ENCODE results near the gene LRFN4.

The LRFN4 gene

GRCh38 chr11:66858939-66859685 is 2.2 kb downstream of the LRFN4 start:
- DNase-seq = no peak

GRCh38 chr11:66859686-66860448 is 3.0 kb downstream of the LRFN4 start:
- DNase-seq = no peak

- DNase-seq = no peak
Measured at GRCh38 chr11:66860449-66860831, 3.6 kb downstream of the LRFN4 start.

- DNase-seq = no peak
Measured at GRCh38 chr11:66861038-66861773, 4.3 kb downstream of the LRFN4 start.

- DNase-seq = no peak
Measured at GRCh38 chr11:66861774-66862558, 5.1 kb downstream of the LRFN4 start.

- no peak for DNase-seq
Measured at GRCh38 chr11:66862559-66863037, 5.7 kb downstream of the LRFN4 start.

- DNase-seq = no peak
Measured at GRCh38 chr11:66863428-66864125, 6.7 kb downstream of the LRFN4 start.

GRCh38 chr11:66864172-66864901 is 7.5 kb downstream of the LRFN4 start:
- DNase-seq = no peak

GRCh38 chr11:66864924-66865697 is 8.2 kb downstream of the LRFN4 start:
- DNase-seq = no peak

- DNase-seq = no peak
Measured at GRCh38 chr11:66866007-66866406, 9.1 kb downstream of the LRFN4 start.

- no peak for DNase-seq
Measured at GRCh38 chr11:66866511-66866986, 9.7 kb downstream of the LRFN4 start.

GRCh38 chr11:66867425-66868040 is 10.7 kb downstream of the LRFN4 start:
- DNase-seq = no peak

- no peak for DNase-seq
Measured at GRCh38 chr11:66868082-66868725, 11.3 kb downstream of the LRFN4 start.

GRCh38 chr11:66868726-66869566 is 12.1 kb downstream of the LRFN4 start:
- peak in 3 of 4 experiments; percentile 39 to 70 (median 60) for DNase-seq

- DNase-seq = no peak
Measured at GRCh38 chr11:66869567-66869870, 12.7 kb downstream of the LRFN4 start.

GRCh38 chr11:66870131-66870530 is 13.3 kb downstream of the LRFN4 start:
- DNase-seq = no peak

- DNase-seq = no peak
Measured at GRCh38 chr11:66870616-66871520, 14.0 kb downstream of the LRFN4 start.
